Measurements from ENCODE around the gene BTBD19.
"Not testable (repeated sequence)": the region's sequence is repeated elsewhere in the genome, so short reads cannot be mapped to it uniquely, and the experiment has no call there.

BTBD19 gene

DNA sequence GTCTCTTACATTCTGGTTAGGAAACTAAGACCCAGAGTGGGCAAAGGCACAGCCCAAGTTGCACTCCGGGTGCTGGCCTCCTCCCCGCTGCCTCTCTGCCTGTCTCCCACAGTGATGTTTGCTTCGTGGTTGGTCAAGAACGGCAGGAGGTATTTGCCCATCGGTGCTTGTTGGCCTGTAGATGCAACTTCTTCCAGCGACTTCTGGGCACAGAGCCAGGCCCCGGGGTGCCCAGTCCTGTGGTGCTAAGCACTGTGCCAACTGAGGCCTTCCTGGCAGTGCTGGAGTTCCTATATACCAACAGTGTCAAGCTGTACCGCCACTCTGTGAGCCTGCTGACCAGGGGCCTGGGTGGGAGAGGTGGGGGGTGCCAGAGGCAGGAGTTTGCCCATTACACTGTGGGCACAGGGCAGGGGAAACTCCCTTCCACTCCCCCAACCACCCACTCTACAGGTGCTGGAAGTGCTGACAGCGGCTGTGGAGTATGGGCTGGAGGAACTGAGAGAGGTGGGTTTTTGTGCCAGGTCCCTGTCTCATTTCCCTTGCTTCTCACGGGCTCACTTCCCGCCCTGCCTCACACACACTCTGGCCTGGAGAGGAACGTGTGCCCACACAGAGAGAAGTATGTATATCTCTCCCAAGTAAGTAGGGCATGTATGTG, 1.9 kb downstream of the BTBD19 start:
- DNase-seq: no peak

DNA sequence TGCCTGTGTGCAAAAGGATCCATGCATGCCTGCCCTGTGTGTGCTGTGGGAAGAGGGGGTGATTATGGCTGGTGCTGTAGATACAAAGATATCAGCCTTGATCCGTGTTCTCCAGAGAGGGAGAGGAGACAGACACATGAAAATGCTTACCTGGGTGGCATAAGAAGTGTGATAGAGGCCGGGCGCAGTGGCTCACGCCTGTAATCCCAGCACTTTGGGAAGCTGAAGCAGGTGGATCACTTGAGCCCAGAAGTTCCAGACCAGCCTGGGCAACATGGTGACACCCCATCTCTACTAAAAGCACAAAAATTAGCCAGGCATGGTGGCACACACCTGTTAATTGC, 2.4 kb downstream of the BTBD19 start:
- DNase-seq: not testable (repeated sequence)

DNA sequence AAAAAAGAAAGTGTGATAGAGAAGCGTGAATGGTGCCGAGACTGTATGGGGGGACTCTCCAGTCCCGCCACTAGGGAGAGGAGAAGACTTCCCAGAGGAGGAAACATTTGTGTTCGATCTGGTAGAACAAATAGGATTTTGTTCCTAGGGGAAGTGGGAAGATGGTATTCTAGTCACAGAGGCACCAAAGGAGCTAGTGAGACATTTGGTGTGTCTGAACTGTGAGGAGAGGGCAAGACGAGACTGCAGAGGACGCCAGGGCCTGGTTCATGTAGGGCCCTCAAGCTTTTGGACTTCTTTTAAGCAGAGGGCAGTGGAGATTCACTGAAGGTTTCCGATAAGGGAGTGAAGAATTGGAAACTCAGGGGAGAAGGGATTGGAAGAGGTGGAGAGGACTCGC, 2.9 kb downstream of the BTBD19 start:
- DNase-seq: no peak

DNA sequence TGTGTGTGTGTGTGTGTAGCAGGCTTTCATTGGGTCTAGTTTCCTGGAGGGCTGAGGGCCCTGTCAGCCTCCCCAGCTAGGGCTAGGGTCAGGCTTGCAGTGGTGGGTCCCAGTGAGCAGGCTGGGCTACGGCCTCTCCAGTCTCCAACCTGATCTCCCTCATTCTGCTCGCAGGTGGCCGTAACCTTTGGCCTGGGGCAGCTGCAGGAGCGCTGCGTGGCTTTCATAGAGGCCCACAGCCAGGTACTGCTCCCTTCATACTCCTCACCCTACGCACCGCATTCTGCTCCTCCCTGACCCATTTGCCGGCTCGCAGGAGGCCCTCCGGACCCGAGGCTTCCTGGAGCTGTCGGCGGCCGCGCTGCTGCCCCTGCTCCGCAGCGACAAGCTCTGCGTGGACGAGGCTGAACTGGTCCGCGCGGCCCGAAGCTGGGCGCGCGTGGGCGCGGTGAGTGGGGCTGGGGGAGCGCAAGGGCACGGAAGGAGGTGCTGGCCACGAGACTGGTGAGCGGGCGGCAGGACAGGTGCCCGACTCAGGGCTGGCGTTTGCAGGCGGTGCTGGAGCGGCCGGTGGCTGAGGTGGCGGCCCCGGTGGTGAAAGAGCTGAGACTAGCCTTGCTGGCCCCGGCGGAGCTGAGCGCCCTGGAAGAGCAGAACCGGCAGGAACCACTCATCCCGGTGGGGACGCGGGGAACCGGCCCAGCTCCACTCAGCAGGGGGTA, 4.7 kb downstream of the BTBD19 start:
- DNase-seq: no peak

DNA sequence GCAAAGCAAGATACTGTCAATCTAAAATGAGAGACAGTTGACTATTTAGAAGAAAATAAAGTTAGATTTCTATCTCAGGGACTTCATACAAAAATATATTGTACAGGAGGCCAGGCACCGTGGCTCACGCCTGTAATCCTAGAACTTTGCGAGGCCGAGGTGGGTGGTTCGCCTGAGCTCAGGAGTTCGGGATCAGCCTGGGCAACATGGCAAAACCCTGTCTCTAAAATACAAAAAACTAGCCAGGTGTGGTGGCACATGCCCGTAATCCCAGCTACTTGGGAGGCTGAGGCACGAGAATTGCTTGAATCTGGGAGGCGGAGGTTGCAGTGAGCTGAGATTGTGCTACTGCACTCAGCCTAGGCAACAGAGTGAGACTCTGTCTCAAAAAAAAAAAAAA, 7.6 kb downstream of the BTBD19 start:
- not testable (repeated sequence) for DNase-seq

DNA sequence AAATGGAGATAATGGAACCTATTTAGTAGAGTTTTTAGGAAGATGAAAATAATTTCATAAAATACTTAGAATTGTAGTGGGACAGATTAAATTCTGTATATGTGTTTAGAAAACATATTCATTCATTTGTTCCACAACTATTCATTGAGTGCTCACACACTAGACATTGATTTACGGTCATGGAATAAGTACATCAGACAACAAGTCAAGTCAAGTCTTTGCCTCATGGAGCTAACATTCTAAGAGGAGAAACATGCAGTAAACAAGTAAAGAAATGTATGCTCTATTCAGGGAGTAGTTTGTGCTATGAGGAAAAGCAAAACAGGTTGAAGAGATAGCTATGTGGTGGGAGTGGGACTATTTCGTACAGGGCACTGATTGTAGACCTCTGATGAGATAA, 9.0 kb downstream of the BTBD19 start:
- no peak for DNase-seq

DNA sequence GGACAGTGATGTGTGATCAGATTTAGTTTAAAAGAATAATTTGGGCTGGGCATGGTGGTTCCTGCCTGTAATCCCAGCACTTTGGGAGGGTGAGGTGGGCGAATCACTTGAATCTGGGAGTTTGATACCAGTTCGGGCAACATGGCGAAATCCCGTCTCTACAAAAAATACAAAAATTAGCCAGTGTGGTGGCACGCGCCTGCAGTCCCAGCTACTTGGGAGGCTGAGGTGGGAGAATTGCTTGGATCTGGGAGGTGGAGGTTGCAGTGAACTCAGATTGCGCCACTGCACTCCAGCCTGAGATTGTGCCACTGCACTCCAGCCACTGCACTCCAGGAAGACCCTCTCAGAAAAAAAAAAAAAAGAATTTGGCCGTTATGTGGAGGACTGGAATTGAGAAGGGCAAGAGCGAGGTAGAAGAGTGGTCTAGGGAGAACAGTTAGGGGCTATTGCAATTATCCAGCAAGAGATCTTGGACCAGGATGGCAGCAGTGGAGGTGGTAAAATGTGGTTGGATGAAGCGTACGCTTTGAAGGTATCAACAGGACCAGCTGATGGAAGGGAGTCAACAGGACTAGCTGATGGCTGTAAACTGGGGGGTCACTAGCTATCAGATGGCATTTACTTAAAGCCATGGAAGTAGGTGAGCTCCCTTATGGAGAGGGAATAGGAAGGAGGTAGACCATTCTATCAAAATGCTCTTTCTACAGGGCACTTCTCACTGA, 9.6 kb downstream of the BTBD19 start:
- no peak for DNase-seq

DNA sequence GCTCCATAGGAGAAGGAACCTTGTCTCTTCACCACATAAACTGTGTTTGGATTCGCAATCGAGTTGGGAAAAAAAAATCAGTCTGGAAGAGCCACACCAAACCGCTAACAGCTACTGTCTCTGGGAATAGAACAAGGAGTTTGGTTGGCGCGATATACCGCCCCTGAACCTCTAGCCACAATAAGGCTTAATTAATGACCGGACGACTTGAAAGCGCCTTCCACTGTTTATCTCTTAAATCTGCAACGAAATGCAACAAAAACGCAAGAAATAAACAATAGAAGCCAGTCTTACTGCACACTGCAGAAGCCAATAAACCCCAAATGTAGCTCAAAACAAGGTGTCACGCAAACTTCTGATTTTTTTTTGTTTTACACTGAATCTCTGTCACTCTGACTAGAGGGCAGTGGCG, 10.9 kb downstream of the BTBD19 start:
- DNase-seq: no peak

DNA sequence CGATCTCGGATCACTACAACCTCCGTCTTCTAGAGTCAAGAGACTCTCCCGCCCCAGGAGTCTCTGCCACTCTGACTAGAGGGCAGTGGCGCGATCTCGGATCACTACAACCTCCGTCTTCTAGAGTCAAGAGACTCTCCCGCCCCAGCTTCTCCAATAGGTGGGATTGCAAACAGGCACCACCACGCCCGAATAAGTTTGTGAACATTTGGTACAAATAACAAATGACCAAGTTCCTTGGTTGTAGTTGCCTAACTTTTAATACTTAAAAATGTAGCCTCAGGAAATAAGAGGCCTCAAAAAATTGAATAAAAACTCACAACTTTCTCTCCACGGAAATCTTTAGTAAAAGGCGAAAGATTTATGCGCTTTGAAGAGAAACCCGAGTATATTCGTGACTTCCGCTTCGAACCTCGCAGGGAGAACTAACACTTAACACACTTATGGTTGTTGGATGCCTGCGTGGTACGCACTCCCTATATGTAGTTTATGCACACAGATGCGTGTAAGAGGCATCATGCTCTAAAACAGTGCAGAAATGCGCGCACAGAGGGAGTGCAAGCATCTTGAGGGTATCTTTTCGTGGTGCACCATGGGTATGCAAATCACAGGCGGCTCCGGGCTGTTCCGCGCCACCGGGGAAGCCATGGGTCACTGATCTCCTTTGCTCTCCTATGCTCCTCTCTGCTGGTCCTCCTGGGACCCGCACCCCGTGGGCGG, 11.4 kb downstream of the BTBD19 start:
- DNase-seq: peak; percentile 74

DNA sequence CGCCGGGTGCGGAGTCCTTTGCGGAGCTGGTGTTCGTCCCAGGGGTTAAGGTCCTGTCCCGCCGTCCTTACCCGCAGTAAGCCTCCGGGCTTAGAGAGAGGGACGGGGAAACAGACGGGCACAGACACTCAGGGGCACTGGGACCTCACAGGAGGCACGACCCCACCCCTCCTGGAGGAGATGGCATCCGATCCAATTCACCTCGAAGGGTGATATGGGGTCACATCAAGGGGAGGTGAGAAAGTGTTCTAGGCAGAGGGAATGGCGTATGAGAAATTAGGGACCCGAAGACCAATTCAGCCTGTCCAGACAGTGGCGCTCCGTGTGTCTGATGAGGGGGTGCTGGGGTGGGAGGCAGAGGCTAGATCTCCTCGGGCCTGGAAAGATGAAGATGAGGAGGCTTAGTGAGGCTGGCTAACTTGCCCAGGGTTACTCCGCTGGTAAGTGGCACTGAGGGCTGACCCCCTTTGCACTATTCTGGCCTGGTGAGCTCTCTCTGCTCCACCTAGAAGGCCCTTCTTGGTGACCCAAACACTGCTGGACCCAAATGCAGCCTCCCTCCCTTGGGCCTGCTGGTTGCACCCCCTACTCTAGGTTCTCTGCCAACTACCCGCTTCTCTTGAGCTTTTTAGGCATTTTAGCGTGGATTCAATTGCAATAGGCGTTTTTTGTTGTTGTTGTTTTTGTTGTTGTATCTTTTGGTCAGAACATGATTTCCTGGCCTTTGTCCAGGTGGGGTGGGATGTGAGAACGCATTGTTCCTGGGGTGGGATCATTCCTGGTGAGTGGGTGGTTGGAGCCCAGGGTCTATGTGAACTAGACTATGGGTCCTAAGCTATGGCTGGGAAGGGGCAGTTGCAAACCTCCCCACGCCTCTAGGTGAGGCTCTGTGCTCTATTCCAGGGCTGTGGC, 12.3 kb downstream of the BTBD19 start:
- no peak for DNase-seq

DNA sequence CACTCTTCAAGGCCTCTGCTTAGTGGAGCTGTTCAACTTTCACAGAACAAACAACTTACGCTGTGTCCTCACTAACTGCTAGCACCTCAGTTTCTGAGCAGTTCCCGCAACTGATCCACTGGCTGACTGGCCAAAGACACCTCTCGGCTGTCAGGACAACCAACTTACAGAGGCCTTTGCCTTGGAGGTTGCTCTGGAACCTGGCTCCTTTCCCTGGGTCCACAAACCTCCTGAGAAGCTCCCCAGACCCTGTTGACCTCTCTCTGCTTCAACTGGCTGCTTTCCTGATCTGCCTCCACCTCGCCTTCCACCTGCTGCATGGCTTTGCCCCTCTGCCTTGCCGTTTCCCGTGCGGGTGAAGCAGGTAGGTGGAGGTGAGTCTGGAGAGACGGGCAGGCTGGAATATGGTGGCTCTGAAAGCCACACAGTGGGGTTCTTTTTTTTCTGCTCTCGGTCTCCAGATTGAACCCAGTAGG, 13.0 kb downstream of the BTBD19 start:
- DNase-seq: no peak

DNA sequence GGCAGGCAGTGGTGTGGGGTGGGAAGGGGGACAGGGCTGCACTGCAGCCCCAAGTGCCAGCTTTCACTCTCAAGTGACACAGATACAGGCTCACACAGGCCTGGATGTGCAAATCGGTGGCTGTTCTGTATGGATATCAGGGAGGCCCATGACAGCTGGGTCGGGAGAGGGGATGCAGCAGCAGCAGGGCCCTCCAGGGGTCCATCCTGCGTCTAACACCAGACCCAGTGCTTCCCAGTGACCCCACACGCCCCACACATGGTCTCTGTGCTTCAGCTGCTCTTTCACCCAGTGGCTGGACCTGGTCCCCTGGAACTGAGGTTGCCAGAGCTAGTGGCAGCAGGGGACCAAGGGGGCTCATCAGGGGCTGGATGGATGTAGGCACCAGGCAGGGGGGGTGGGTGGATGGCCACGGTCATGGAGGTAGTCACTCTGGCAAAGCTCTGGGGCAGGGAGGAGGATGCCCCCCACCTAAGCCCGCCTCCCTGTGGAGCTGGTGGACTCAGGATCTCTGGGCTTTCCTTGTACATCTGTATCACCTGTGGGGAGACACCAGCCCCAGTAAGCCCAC, 13.9 kb downstream of the BTBD19 start:
- no peak for DNase-seq

DNA sequence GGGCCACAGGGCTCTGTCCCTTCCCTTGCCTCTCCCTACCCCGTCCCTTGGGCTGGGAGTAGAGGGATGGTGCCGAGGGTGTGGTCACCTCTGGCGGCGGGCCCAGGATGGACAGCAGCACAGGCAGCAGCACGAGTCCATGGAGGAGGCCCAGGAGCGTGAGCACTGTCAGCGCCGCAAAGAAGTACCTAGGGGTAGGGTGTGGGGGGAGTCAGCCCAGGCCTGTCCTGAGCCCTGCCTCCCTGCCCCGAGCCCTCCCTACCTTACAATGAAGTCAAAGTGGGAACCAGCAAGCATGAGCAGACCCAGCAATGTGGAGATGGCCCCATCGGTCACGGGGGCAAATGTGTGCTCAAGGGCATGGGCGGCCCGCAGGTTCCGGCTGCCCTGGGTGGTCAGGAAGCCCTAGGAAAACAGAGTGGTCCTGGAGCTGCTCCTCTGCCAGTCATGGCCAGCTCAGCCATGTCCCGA, 14.7 kb downstream of the BTBD19 start:
- no peak for DNase-seq

DNA sequence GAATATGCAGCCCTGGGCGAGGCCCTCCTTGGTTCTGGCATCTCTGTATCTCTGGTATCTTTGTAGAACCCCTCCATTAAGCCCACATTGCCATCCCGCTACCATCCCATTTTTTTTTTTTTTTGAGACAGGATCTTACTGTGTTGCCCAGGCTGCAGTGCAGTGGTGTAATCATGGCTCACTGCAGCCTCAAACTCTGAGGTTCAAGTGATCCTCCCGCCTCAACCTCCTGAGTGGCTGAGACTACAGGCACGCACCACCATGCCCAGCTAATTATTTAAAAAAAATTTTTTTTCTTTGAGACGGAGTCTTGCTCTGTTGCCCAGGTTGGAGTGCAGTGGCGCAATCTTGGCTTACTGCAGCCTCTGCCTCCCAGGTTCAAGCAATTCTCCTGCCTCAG, 16.1 kb downstream of the BTBD19 start:
- not testable (repeated sequence) for DNase-seq

DNA sequence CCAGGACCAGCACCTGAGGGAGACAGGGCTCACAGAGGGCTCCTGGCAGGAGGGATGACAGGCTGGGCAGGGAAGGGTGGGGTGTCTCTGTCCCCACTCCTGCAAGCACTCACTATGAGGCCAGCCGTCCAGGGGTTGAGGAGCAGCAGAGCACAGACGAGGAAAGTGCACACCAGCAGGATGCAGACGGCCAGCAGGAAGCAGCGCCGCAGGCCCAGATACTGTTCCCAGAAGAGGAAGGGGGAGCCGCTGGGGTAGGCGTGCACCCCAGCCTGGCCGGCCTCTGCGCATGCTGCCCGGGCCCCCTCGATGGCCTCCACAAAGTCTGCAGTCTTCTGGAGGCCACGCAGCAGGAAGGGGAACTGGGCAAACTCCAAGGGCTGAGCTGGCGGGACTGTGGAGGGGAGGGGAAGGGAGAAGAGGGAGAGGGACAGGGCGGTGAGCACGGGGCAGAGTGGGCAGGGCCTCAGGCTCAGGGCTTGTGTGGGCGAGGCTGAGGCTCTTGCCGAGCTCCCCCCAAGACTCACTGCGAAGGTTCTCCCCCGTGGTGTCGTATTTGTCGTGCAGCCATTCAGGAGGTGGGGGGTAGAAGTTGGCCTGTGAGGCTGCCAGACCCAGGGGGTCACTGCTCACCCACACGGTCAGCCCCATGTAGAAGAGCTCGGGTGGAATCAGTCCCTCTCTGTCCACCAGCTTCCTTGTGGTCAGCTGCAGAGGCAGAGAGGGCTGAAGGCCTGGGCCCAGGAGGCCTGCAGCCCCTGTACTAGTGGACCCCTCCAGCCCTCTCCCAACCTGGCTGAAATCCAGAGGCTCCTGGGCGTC, 18.3 kb downstream of the BTBD19 start:
- DNase-seq: no peak

DNA sequence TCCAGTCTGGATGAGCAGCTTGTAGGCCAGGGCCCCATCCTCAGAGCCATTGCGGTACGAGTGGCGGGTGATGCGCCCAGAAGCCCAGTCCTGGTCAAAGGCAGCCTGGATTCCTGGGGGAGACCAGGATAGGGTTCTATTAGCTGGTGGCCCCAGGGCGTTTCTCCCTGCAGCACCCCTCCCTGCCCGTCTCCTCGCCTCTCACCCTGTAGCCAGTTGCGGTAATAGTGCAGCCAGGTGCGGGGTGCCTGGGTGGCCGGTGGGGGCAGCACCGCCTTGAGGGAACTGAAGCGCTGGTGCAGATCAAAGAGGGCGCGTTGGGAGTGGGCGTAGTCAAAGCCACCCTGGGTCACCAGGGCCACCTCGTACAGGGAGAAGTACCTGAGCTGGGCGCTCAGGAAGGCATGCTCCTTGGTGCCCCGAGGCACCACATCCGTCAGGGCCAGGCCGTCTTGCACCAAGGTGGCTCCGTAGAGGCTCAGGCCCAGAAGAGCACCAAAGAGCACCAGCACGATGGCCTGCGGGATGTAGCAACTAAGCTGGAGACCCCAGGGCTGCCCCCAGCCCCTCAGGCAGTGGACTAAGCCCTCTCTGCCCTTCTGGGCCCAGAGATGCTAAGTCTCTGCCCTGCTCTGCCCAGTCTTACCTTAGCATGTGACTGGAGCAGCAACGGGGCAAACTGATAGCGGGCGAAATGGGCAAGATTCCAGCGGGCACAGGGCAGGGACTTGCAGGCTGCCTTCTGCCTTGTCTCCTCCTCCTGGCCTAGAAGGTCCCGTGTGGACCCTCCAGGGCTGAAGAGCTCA, 19.1 kb downstream of the BTBD19 start:
- DNase-seq: no peak

DNA sequence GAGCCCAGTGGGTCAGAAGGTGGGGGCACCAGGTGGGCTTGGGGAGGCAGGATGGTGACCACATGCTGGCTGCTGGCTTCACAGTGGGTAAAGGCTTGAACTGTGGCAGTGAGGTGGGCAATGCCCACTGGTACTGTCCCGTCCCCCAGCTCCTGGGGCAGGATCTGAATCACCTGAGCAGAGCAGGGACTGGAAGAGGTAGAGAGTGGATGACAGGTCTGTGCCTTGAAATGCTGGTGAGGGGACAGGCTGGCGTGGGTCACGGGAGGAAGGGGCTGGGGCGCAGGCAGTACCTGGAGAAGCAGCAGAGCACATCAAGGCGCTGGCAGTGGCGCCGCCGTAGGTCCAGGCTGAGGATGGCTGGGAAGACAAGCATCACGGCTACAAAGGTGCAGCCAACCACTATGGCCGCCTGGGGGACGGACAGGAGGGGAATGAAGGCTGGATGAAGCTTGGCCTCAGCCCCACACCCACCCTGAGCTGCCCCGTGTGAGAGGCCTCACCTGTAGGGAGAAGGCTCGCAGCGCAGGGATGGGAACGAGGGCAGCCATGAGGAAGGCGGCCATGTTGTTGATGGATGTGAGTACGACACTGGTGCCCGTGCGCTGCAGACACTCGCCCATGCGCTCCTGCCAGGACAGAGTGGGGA, 19.8 kb downstream of the BTBD19 start:
- no peak for DNase-seq

DNA sequence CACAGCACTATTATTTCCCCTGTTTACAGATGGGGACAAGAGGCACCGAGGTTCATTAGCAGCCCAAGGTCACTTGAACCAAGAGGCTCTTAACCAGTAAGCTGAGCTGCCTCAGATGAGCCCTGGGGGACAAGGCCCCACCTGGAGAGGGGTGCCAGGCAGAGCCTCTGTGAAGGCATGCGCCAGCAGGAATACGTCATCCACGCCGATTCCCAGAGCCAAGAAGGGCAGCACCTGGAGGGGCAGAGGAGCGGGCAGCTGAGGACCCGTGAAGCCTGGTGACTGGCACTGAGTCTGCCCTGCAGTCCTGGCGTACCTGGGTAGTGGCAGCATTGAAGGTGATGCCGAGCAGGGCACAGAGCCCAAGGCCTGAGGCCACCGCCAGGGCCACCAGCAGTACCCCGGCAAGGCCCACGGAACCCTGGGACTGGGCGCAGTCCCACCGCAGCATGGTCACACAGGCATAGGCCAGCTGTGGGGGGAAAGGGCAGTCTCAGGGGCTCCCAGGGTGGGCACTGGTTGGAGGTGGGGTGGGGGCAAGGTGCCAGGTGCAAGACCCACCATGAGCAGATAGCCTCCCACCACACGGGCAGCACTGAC, 20.6 kb downstream of the BTBD19 start:
- DNase-seq: no peak
